Measurements from ENCODE around the gene MFAP2. TPM values are rescaled to one million over a fixed set of nuclear protein-coding genes. Genes with fewer than 3 reads are reported as not detected.
"Not testable (repeated sequence)": the region's sequence is repeated elsewhere in the genome, so short reads cannot be mapped to it uniquely, and the experiment has no call there.

Gene MFAP2
- total and polyA plus RNA-seq, 8 donors = 2.7 to 31.5 (median 9.0) TPM; not detected in 1

GRCh38 chr1:16948282-16948891 lies 32.0 kb downstream of the MFAP2 start:
- WGBS, 5 donors = 27 to 69% (median 45%) methylated on average over 22 to 26 of the region's 26 CpGs
- peak overlapping the region; percentile 68 to 85 (median 83) for H3K27ac ChIP-seq
- peak in 1 of 2 donors; percentile 84 for DNase-seq
- peaks cover 11 to 64% (median 34%) of the 10 kb centered on the region in 4 donors for H3K36me3 ChIP-seq
- H3K4me1 ChIP-seq = peaks cover 13 to 30% (median 19%) of the 10 kb centered on the region in 4 donors
- H3K27me3 ChIP-seq; intact Hi-C loops (cut with DNase I; ENCODE audit: low total_unique reads); H3K4me3 ChIP-seq; H3K9me3 ChIP-seq: not testable (repeated sequence)
- peak in 2 of 3 donors; percentile 32 to 46 for TF ChIP-seq POLR2AphosphoS5 (IDR thresholded peaks at IDR 0.05)

DNA sequence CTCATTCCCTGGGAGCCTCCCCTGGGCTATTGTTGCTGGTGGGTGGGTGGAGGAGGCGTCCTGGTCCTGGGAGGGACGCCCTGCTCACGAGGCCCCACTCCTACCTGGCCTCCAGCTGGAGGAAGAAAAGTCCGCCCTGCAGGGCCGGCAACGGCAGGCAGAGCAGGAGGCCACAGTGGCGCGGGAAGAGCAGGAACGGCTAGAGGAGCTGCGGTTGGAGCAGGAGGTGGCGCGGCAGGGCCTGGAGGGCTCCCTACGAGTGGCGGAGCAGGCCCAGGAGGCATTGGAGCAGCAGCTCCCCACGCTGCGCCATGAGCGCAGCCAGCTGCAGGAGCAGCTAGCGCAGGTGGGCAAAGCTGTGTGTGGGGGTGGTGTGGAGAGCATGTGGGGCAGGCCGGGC lies 33.8 kb downstream of the MFAP2 start:
- TF ChIP-seq POLR2A (IDR thresholded peaks at IDR 0.05) = no peak
- no peak for TF ChIP-seq POLR2AphosphoS5 (IDR thresholded peaks at IDR 0.05)
- TF ChIP-seq, protein P1, sequence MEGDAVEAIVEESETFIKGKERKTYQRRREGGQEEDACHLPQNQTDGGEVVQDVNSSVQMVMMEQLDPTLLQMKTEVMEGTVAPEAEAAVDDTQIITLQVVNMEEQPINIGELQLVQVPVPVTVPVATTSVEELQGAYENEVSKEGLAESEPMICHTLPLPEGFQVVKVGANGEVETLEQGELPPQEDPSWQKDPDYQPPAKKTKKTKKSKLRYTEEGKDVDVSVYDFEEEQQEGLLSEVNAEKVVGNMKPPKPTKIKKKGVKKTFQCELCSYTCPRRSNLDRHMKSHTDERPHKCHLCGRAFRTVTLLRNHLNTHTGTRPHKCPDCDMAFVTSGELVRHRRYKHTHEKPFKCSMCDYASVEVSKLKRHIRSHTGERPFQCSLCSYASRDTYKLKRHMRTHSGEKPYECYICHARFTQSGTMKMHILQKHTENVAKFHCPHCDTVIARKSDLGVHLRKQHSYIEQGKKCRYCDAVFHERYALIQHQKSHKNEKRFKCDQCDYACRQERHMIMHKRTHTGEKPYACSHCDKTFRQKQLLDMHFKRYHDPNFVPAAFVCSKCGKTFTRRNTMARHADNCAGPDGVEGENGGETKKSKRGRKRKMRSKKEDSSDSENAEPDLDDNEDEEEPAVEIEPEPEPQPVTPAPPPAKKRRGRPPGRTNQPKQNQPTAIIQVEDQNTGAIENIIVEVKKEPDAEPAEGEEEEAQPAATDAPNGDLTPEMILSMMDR (IDR thresholded peaks at IDR 0.05) = no peak
- TF ChIP-seq EP300 (IDR thresholded peaks at IDR 0.05) = no peak
- intact Hi-C loops (cut with DNase I; ENCODE audit: low total_unique reads) = loop anchor here (2.0 kb wide), 1 partner anchor 324 kb away; no protein-coding TSS in a partner anchor
- WGBS, 5 donors = 89 to 95% (median 92%) methylated on average over 19 of the region's 19 CpGs

DNA sequence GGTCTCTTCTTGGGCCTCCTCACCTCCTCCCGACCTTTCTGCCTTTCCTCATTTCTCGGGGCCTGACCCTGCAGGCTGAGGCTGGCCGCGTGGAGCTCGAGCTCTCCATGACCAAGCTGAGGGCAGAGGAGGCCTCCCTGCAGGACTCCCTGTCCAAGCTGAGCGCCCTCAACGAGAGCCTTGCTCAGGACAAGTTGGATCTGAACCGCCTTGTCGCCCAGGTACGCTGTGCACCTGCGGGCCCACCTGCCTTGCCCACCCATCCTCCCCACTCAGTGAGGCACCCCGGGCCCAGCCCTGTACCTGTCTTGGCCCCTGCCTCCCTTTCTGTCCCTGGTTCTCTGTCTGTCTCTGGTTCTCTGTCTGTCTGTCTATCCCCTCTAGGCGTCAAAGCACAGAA lies 34.2 kb downstream of the MFAP2 start:
- Histone ChIP-seq H3K4me1 (peaks cover 13 to 21% (median 17%) of the 10 kb centered on the region in 4 donors), H3K36me3 (peaks cover 11 to 86% (median 49%) of the 10 kb centered on the region in 4 donors)
- H3K9me3 ChIP-seq, H3K4me3 ChIP-seq, H3K27ac ChIP-seq, DNase-seq, H3K27me3 ChIP-seq: not testable (repeated sequence)
- intact Hi-C loops (cut with DNase I; ENCODE audit: low total_unique reads) = loop anchor here (2.0 kb wide), 1 partner anchor 323 kb away; no protein-coding TSS in a partner anchor
- 86 to 93% (median 90%) methylated on average over 8 to 13 of the region's 13 CpGs for WGBS, 5 donors

More for the DNA sequence above, 33.8 kb downstream of the MFAP2 start:
- H3K36me3 ChIP-seq = peaks cover 11 to 81% (median 45%) of the 10 kb centered on the region in 4 donors
- no peaks in the 10 kb centered on the region for H3K9me3 ChIP-seq
- no peak for DNase-seq
- no peak overlapping the region for H3K27ac ChIP-seq
- H3K4me1 ChIP-seq = peaks cover 13 to 25% (median 17%) of the 10 kb centered on the region in 4 donors
- no peaks in the 10 kb centered on the region for H3K27me3 ChIP-seq
- no peak overlapping the region for H3K4me3 ChIP-seq

GRCh38 chr1:16945512-16945911 lies 34.9 kb downstream of the MFAP2 start:
- H3K36me3 ChIP-seq = peaks cover 11 to 93% (median 56%) of the 10 kb centered on the region in 4 donors
- H3K9me3 ChIP-seq; intact Hi-C loops (cut with DNase I; ENCODE audit: low total_unique reads); H3K27ac ChIP-seq; H3K27me3 ChIP-seq; DNase-seq; H3K4me3 ChIP-seq: not testable (repeated sequence)
- peaks cover 13 to 20% (median 17%) of the 10 kb centered on the region in 4 donors for H3K4me1 ChIP-seq
- 89 to 99% (median 96%) methylated on average over 5 to 9 of the region's 9 CpGs; no CpG with 5 or more reads in 1 of the 5 donors for WGBS, 5 donors

DNA sequence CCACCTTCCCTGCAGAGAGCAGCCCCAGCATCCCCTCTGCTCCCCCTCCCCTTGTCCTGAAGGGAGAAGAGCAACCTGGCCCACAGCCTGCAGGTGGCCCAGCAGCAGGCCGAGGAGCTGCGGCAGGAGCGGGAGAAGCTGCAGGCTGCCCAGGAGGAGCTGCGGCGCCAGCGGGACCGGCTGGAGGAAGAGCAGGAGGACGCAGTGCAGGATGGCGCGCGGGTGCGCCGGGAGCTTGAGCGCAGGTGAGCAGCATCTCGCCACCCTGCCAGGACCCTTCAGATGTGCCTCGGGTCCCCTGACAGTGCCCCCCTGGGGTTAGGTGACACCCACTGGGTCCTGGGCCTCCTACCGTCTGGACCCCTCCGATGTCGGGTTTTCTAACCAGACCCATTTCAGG lies 36.4 kb downstream of the MFAP2 start:
- DNase-seq = no peak
- no peaks in the 10 kb centered on the region for H3K9me3 ChIP-seq
- H3K4me3 ChIP-seq = no peak overlapping the region
- peaks cover 11 to 100% (median 67%) of the 10 kb centered on the region in 4 donors for H3K36me3 ChIP-seq
- TF ChIP-seq, protein P1 (IDR thresholded peaks at IDR 0.05) = no peak
- no peak for TF ChIP-seq POLR2AphosphoS5 (IDR thresholded peaks at IDR 0.05)
- no peak for TF ChIP-seq EP300 (IDR thresholded peaks at IDR 0.05)
- no peak for TF ChIP-seq POLR2A (IDR thresholded peaks at IDR 0.05)
- WGBS, 5 donors = 88 to 96% (median 95%) methylated on average over 19 of the region's 19 CpGs
- no peak overlapping the region for H3K27ac ChIP-seq
- H3K4me1 ChIP-seq = peaks cover 13 to 15% (median 14%) of the 10 kb centered on the region in 4 donors
- intact Hi-C loops (cut with DNase I; ENCODE audit: low total_unique reads) = no loop called here
- H3K27me3 ChIP-seq = no peaks in the 10 kb centered on the region

DNA sequence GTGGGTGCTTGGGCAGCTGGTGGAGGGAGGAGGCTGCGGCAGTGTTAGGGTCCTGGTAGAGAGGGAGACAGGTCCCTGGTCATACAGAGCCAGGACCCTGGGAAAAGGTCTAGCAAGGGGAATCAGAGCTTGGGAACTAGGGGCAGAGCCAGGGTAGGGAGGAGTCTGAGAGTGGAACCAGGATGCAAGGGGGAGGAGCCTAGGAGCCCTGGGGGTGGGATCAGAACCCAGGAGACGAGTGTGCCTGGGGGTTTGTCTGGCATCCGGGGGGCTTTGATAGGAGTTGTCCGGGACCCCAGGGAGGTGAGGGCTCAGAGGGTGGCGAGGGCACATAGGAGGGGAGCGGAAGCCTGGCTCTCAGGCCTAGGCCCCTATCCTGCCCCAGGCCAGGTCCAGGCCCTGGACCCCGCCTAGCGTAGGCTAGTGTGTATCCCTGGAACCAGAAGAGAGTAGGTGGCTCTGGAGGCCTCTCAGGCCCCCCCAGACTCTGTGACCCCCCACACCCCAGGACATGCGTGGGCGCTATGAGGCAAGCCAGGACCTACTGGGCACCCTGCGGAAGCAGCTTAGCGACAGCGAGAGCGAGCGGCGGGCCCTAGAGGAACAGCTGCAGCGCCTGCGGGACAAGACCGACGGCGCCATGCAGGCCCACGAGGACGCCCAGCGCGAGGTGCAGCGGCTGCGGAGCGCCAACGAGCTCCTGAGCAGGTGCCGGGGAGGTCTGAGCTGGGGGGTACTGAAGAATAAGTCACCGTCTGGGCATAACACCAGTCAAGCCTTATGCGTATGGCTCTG lies 40.8 kb downstream of the MFAP2 start:
- H3K4me3 ChIP-seq; H3K27ac ChIP-seq; intact Hi-C loops (cut with DNase I; ENCODE audit: low total_unique reads); H3K9me3 ChIP-seq; H3K27me3 ChIP-seq; DNase-seq; H3K4me1 ChIP-seq: not testable (repeated sequence)
- WGBS, 5 donors = 92 to 96% (median 95%) methylated on average over 21 to 32 of the region's 32 CpGs
- peaks cover 2 to 98% (median 80%) of the 10 kb centered on the region in 4 donors for H3K36me3 ChIP-seq
